Tibial artery (tissue), 4 donors: Measurements from ENCODE around the gene ISL1.
A peak's percentile ranks its signal among the peaks of the same experiment; 100 is the strongest.

Experiments used
- DNase-seq, 2 donors: peaks; one replicate each; pipeline ENCODE4 v3.0.0-alpha.2; 2019
- H3K27ac ChIP-seq, 2 donors: fragments of 200-600 bp; sonication (generic) in 1 of 2; 1 replicate in 1 of 2; 2 replicates in 1 of 2; pipeline ENCODE4 v1.5.1; 2018 to 2019; ENCODE audit warnings: mild to moderate bottlenecking in 1 of 2
- H3K27me3 ChIP-seq, 2 donors: fragments of 200-600 bp; sonication (generic) in 1 of 2; one replicate each; pipeline versions ENCODE4 v1.5.1 to v1.6.0; 2016 to 2019
- H3K36me3 ChIP-seq, 3 donors: fragments of 200-600 bp; sonication (generic) in 2 of 3; one replicate each; pipeline ENCODE4 v1.5.1; 2016 to 2019; ENCODE audit warnings: mild to moderate bottlenecking in 2 of 3
- H3K4me1 ChIP-seq, 4 donors: fragments of 200-600 bp; sonication (generic) in 2 of 4; 1 replicate in 3 of 4; 2 replicates in 1 of 4; pipeline ENCODE4 v1.5.1; 2016 to 2019
- H3K4me3 ChIP-seq, 2 donors: fragments of 200-600 bp; sonication (generic) in 1 of 2; 1 replicate in 1 of 2; 2 replicates in 1 of 2; pipeline ENCODE4 v1.5.1; 2018 to 2019; ENCODE audit warnings: mild to moderate bottlenecking in 2 of 2
- H3K9me3 ChIP-seq, 3 donors: fragments of 200-600 bp; sonication (generic) in 1 of 3; one replicate each; pipeline ENCODE4 v1.5.1; 2016 to 2019
- CTCF ChIP-seq, 2 experiments: fragments of 200-600 bp in 1 of 2; fragments of 450-650 bp in 1 of 2; IDR thresholded peaks; one replicate each; pipeline ENCODE4 v1.5.1; 2017 to 2019; ENCODE audit warnings: antibody characterized with exemption in 2 of 2, mild to moderate bottlenecking in 1 of 2, moderate library complexity in 1 of 2
- intact Hi-C: fragments of 100-400 bp; cut with DNase I; formaldehyde crosslinking; loops from one replicate; pipeline ENCODE4 v1.15.0; 2023; ENCODE audit warnings: low total_unique reads

ISL1 gene

GRCh38 chr5:51378061-51378409 is 5.2 kb upstream of the ISL1 start:
- H3K4me1 ChIP-seq, result peaks cover 0 to 25% (median 8%) of the 10 kb centered on the region in 4 donors
- DNase-seq, result no peak
- TF ChIP-seq CTCF (IDR thresholded peaks at IDR 0.05), result no peak
- H3K27me3 ChIP-seq, result peaks cover 0 to 67% of the 10 kb centered on the region in 2 donors
- H3K27ac ChIP-seq, result no peak overlapping the region
- H3K4me3 ChIP-seq, result no peak overlapping the region
- intact Hi-C loops, result no loop called here
- no peaks in the 10 kb centered on the region for H3K36me3 ChIP-seq
- H3K9me3 ChIP-seq, result no peaks in the 10 kb centered on the region

- no peak for DNase-seq
- intact Hi-C loops, result no loop called here
- peaks cover 0 to 74% of the 10 kb centered on the region in 2 donors for H3K27me3 ChIP-seq
- H3K27ac ChIP-seq, result no peak overlapping the region
- TF ChIP-seq CTCF (IDR thresholded peaks at IDR 0.05), result no peak
- H3K36me3 ChIP-seq, result no peaks in the 10 kb centered on the region
- peak overlapping the region in 1 of 2 donors; percentile 10 for H3K4me3 ChIP-seq
- H3K4me1 ChIP-seq, result peaks cover 0 to 31% (median 14%) of the 10 kb centered on the region in 4 donors
- H3K9me3 ChIP-seq, result no peaks in the 10 kb centered on the region
Observed at GRCh38 chr5:51378448-51379330, 4.6 kb upstream of the ISL1 start.

GRCh38 chr5:51379331-51379700 is 3.9 kb upstream of the ISL1 start:
- no peaks in the 10 kb centered on the region for H3K9me3 ChIP-seq
- TF ChIP-seq CTCF (IDR thresholded peaks at IDR 0.05), result no peak
- no peak overlapping the region for H3K4me3 ChIP-seq
- H3K4me1 ChIP-seq, result peaks cover 0 to 36% (median 15%) of the 10 kb centered on the region in 4 donors
- peaks cover 0 to 80% of the 10 kb centered on the region in 2 donors for H3K27me3 ChIP-seq
- no peaks in the 10 kb centered on the region for H3K36me3 ChIP-seq
- DNase-seq, result no peak
- intact Hi-C loops, result no loop called here
- H3K27ac ChIP-seq, result no peak overlapping the region

- TF ChIP-seq CTCF (IDR thresholded peaks at IDR 0.05), result no peak
- DNase-seq, result no peak
- Histone ChIP-seq H3K27me3 (peaks cover 0 to 93% of the 10 kb centered on the region in 2 donors), H3K4me3 (no peak overlapping the region), H3K9me3 (no peaks in the 10 kb centered on the region), H3K36me3 (no peaks in the 10 kb centered on the region), H3K27ac (no peak overlapping the region), H3K4me1 (peaks cover 0 to 36% (median 15%) of the 10 kb centered on the region in 4 donors)
- intact Hi-C loops, result no loop called here
Observed at GRCh38 chr5:51380603-51381207, 2.5 kb upstream of the ISL1 start.

- no peak for TF ChIP-seq CTCF (IDR thresholded peaks at IDR 0.05)
- no peaks in the 10 kb centered on the region for H3K9me3 ChIP-seq
- H3K36me3 ChIP-seq, result no peaks in the 10 kb centered on the region
- no peak overlapping the region for H3K4me3 ChIP-seq
- no peak overlapping the region for H3K27ac ChIP-seq
- intact Hi-C loops, result no loop called here
- H3K27me3 ChIP-seq, result peaks cover 0 to 93% of the 10 kb centered on the region in 2 donors
- peaks cover 0 to 37% (median 17%) of the 10 kb centered on the region in 4 donors for H3K4me1 ChIP-seq
- no peak for DNase-seq
Observed at GRCh38 chr5:51381761-51382474, 1.3 kb upstream of the ISL1 start.
